Tibial nerve (tissue), 4 donors: Measurements from ENCODE around the gene ATE1. TPM values are rescaled to one million over a fixed set of nuclear protein-coding genes. Genes with fewer than 3 reads are reported as not detected.

Source experiments
- DNase-seq, 2 donors: peaks; one replicate each; pipeline ENCODE4 v3.0.0-alpha.2; 2019; ENCODE audit warnings: low spot score in 2 of 2
- H3K27ac ChIP-seq, 4 donors: fragments of 200-600 bp; sonication (generic) in 3 of 4; one replicate each; pipeline ENCODE4 v1.5.1; 2017 to 2019; ENCODE audit warnings: mild to moderate bottlenecking in 1 of 4
- H3K27me3 ChIP-seq, 2 donors: fragments of 200-600 bp; sonication (generic) in 1 of 2; one replicate each; pipeline versions ENCODE4 v1.5.1 to v1.6.0; 2017 to 2019
- H3K36me3 ChIP-seq, 3 donors: fragments of 200-600 bp; sonication (generic); one replicate each; pipeline ENCODE4 v1.5.1; 2018 to 2019
- H3K4me1 ChIP-seq, 4 donors: fragments of 200-600 bp; sonication (generic) in 3 of 4; one replicate each; pipeline ENCODE4 v1.5.1; 2017 to 2019
- H3K4me3 ChIP-seq, 4 donors: fragments of 200-600 bp; sonication (generic) in 3 of 4; one replicate each; pipeline ENCODE4 v1.5.1; 2017 to 2019; ENCODE audit warnings: mild to moderate bottlenecking in 1 of 4, moderate library complexity in 1 of 4
- H3K9me3 ChIP-seq, 4 donors: fragments of 200-600 bp; sonication (generic) in 3 of 4; one replicate each; pipeline ENCODE4 v1.5.1; 2017 to 2019
- EP300 ChIP-seq, 2 donors: sonication (generic); formaldehyde crosslinking; IDR thresholded peaks; one replicate each; pipeline ENCODE4 v1.6.1; 2017; ENCODE audit warnings: antibody characterized with exemption in 2 of 2, mild to moderate bottlenecking in 1 of 2
- POLR2A ChIP-seq, 2 donors: fragments of 450-650 bp; IDR thresholded peaks; one replicate each; pipeline ENCODE4 v1.6.1; 2017; ENCODE audit warnings: antibody characterized with exemption in 2 of 2, mild to moderate bottlenecking in 2 of 2, moderate library complexity in 2 of 2
- WGBS, 2 donors: methylation state at CpG; one replicate each; pipeline ENCODE4 v1.1.5; 2018; 5-methylcytosine and 5-hydroxymethylcytosine counted together
- total RNA-seq, 4 donors: library from RNA; depleted of rRNA; stranded (reverse); fragments of >200 nt; gene quantifications; one replicate each; pipeline ENCODE4 v1.1.0, GENCODE V29; 2016
- TF ChIP-seq, protein P1 (sequence below), 5 experiments: fragments of 200-600 bp in 3 of 5; fragments of 450-650 bp in 2 of 5; sonication (generic) in 3 of 5; IDR thresholded peaks; one replicate each; pipeline ENCODE4 v1.5.1; 2016 to 2019; ENCODE audit warnings: antibody characterized with exemption in 5 of 5, mild to moderate bottlenecking in 3 of 5, moderate library complexity in 2 of 5

The ATE1 gene
- total RNA-seq, 4 donors from 2014 or later: 18.3 to 24.5 (median 23.5) TPM

DNA sequence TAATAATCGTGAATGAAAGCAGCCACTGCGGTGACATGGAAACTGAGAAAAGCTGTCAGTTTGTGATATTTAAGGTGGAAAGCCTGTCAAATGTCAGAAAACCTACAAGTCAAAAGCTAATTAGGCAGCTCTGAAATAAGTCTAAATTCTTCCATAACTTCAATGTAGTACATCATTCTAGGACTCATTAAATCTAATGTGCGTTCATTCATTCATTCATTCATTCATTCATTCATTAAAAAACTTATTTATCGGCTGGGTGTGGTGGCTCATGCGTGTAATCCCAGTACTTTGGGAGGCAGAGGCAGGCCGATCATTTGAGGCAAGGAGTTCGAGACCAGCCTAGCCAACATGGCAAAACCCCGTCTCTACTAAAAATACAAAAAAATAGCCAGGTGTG, 79.7 kb downstream of the ATE1 start:
- WGBS, 2 donors: 90 to 92% methylated on average over 8 of the region's 8 CpGs
- no peaks in the 10 kb centered on the region for H3K27me3 ChIP-seq
- no peaks in the 10 kb centered on the region for H3K4me1 ChIP-seq
- no peak overlapping the region for H3K4me3 ChIP-seq
- H3K9me3 ChIP-seq: peaks cover 0 to 6% (median 0%) of the 10 kb centered on the region in 4 donors
- H3K36me3 ChIP-seq: peaks cover 0 to 77% (median 0%) of the 10 kb centered on the region in 3 donors
- H3K27ac ChIP-seq: no peak overlapping the region
- DNase-seq: no peak
- TF ChIP-seq POLR2A (IDR thresholded peaks at IDR 0.05) (no peak), EP300 (IDR thresholded peaks at IDR 0.05) (no peak)
- TF ChIP-seq, protein P1, sequence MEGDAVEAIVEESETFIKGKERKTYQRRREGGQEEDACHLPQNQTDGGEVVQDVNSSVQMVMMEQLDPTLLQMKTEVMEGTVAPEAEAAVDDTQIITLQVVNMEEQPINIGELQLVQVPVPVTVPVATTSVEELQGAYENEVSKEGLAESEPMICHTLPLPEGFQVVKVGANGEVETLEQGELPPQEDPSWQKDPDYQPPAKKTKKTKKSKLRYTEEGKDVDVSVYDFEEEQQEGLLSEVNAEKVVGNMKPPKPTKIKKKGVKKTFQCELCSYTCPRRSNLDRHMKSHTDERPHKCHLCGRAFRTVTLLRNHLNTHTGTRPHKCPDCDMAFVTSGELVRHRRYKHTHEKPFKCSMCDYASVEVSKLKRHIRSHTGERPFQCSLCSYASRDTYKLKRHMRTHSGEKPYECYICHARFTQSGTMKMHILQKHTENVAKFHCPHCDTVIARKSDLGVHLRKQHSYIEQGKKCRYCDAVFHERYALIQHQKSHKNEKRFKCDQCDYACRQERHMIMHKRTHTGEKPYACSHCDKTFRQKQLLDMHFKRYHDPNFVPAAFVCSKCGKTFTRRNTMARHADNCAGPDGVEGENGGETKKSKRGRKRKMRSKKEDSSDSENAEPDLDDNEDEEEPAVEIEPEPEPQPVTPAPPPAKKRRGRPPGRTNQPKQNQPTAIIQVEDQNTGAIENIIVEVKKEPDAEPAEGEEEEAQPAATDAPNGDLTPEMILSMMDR (IDR thresholded peaks at IDR 0.05): no peak

DNA sequence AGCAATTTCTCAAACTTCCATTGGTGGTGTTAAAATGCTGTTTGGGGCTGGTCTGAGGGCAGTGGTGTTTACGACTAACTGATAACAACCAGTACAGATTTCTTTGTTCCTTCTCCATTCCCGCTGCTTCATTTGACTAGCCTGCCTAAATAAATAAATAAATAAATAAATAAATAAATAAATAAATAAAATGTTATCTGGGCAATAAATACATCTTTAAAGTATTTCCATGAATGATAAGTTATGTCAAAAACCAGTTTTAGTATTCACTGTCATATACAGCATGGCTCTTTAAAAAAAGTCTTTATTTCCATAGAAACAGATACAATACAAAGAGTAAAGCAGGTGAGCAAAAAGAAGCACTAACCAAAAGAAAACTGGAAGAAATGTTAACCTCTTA, 81.3 kb downstream of the ATE1 start:
- peaks cover 0 to 6% (median 0%) of the 10 kb centered on the region in 4 donors for H3K9me3 ChIP-seq
- H3K27me3 ChIP-seq: no peaks in the 10 kb centered on the region
- H3K4me3 ChIP-seq: no peak overlapping the region
- peaks cover 0 to 72% (median 0%) of the 10 kb centered on the region in 3 donors for H3K36me3 ChIP-seq
- TF ChIP-seq POLR2A (IDR thresholded peaks at IDR 0.05): no peak
- TF ChIP-seq, protein P1 (IDR thresholded peaks at IDR 0.05): no peak
- no peak for TF ChIP-seq EP300 (IDR thresholded peaks at IDR 0.05)
- H3K27ac ChIP-seq: no peak overlapping the region
- 97 to 100% methylated on average over 2 of the region's 2 CpGs for WGBS, 2 donors
- no peaks in the 10 kb centered on the region for H3K4me1 ChIP-seq
- no peak for DNase-seq

DNA sequence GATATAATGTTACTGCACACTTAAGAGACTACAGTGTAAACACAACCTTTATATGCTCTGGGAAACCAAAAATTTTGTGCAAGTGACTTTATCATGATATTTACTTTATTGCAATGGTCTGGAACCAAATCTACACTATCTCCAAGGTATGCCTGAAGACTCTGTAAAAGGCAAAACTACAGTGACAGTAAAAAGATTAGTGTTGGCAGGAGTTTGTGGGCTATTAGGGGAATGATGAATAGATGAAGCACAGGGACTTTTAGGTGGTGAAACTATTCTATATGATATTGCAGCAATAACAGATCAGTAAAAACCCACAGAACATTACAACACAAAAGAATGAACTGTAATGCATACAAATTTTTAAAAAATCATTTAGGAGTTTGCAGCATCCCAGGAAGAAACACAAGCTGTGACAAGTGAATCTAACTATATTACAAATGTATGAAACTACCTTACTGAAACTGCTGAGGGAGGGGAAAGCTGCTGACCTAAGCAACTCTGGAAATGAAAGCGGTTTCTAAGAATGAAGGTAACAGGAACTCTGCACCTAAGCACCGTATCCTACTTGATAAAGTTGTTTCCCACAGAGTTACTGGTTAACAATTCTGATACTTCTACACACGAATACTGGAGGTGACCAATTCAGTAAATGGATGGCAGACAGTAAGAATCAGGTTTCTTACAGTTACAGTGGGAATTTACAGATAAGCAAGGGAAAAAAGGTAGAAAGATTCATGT, 82.6 kb downstream of the ATE1 start:
- no peak for TF ChIP-seq EP300 (IDR thresholded peaks at IDR 0.05)
- TF ChIP-seq, protein P1 (IDR thresholded peaks at IDR 0.05): no peak
- TF ChIP-seq POLR2A (IDR thresholded peaks at IDR 0.05): no peak
- no peak overlapping the region for H3K27ac ChIP-seq
- no peak overlapping the region for H3K4me3 ChIP-seq
- no peak for DNase-seq
- no peaks in the 10 kb centered on the region for H3K27me3 ChIP-seq
- no peaks in the 10 kb centered on the region for H3K4me1 ChIP-seq
- WGBS, 2 donors: 90 to 94% methylated on average over 3 of the region's 3 CpGs
- peaks cover 0 to 60% (median 0%) of the 10 kb centered on the region in 3 donors for H3K36me3 ChIP-seq
- H3K9me3 ChIP-seq: peaks cover 0 to 6% (median 0%) of the 10 kb centered on the region in 4 donors

DNA sequence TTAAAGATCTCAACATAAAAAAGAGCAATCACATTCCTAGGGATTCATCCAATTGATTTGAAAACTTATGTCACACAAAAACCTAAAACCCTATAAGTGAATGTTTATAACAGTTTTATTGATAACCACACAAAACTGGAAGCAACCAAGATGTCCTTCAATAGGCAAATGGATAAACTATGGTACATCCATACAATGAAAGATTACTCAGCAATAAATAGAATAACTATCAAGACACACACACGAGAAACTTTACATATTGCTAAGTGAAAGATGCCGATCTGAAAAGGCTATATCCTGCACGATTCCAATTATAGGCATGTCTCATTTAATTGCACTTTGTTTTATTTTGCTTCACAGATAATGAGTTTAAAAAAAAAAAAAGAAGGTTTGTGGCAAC, 83.3 kb downstream of the ATE1 start:
- H3K9me3 ChIP-seq: peaks cover 0 to 6% (median 0%) of the 10 kb centered on the region in 4 donors
- WGBS, 2 donors: 67 to 77% methylated on average over 3 of the region's 3 CpGs
- no peak for TF ChIP-seq EP300 (IDR thresholded peaks at IDR 0.05)
- TF ChIP-seq, protein P1 (IDR thresholded peaks at IDR 0.05): no peak
- no peak for TF ChIP-seq POLR2A (IDR thresholded peaks at IDR 0.05)

DNA sequence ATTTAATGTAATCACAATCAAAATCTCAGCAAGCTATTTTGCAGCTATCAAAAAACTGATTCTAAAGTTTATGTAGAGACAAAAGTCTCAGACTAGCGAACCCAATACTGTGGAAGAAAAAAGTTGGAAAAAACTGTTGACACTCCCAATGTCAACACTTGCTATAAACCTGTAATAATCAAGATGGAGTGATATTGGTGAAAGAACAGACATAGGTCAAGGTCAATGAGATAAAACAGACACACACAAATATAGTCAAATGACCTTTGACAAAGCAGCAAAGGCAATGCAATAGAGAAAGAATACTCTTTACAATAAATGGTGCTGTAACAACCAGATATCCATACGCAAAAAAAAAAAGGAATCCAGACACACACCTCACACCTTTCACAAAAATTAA, 84.5 kb downstream of the ATE1 start:
- Histone ChIP-seq H3K36me3 (peaks cover 0 to 43% (median 0%) of the 10 kb centered on the region in 3 donors), H3K27ac (no peak overlapping the region), H3K4me1 (no peaks in the 10 kb centered on the region), H3K27me3 (no peaks in the 10 kb centered on the region), H3K9me3 (peaks cover 0 to 6% (median 0%) of the 10 kb centered on the region in 4 donors), H3K4me3 (no peak overlapping the region)
- no peak for DNase-seq
- 93 to 95% methylated on average over 2 of the region's 2 CpGs for WGBS, 2 donors
- TF ChIP-seq, protein P1 (IDR thresholded peaks at IDR 0.05): no peak
- TF ChIP-seq POLR2A (IDR thresholded peaks at IDR 0.05) (no peak), EP300 (IDR thresholded peaks at IDR 0.05) (no peak)

More for the DNA sequence above, 83.3 kb downstream of the ATE1 start:
- Histone ChIP-seq H3K4me3 (no peak overlapping the region), H3K27me3 (no peaks in the 10 kb centered on the region), H3K27ac (no peak overlapping the region), H3K4me1 (no peaks in the 10 kb centered on the region), H3K36me3 (peaks cover 0 to 54% (median 0%) of the 10 kb centered on the region in 3 donors)
- no peak for DNase-seq
